CD4-positive, alpha-beta T cell (primary cell): Measurements from ENCODE around the gene DCAF8. TPM values are rescaled to one million over a fixed set of nuclear protein-coding genes. Genes with fewer than 3 reads are reported as not detected.

Source experiments
- ATAC-seq: fragments of 200-7000 bp; cut with Tn5 transposase; one replicate; pipeline ENCODE4 v1.10.0; 2022; ENCODE audit warnings: mild to moderate bottlenecking; ENCODE audit not compliant: poor library complexity
- CTCF ChIA-PET: fragments of 350-600 bp; sonication (Branson Sonifier 250); formaldehyde crosslinking; loops from one replicate; lab custom pipeline; 2021; ENCODE audit warnings: antibody characterized with exemption, inconsistent platforms; lab: Charles Lee
- POLR2A ChIA-PET: fragments of 350-600 bp; sonication (Branson Sonifier 250); formaldehyde crosslinking; loops from one replicate; lab custom pipeline; 2021; ENCODE audit warnings: antibody characterized with exemption, inconsistent platforms; lab: Charles Lee
- DNase-seq, 14 experiments: peaks; one replicate each; pipeline ENCODE4 v3.0.0-alpha.2; 2013 to 2020; ENCODE audit warnings: mixed read lengths in 2 of 14
- H3K27ac ChIP-seq, 2 donors: one replicate each; pipeline versions ENCODE4 v1.5.1 to v1.7.0; 2013; ENCODE audit warnings: low read length in 2 of 2, low read depth in 1 of 2, mild to moderate bottlenecking in 1 of 2
- H3K27me3 ChIP-seq, 2 experiments: 1 replicate in 1 of 2; 2 replicates in 1 of 2; pipeline versions ENCODE4 v1.6.1 to v1.7.0; 2013; ENCODE audit warnings: low read length in 2 of 2, control low read depth in 1 of 2, mild to moderate bottlenecking in 1 of 2, moderate library complexity in 1 of 2; ENCODE audit not compliant: insufficient read depth in 2 of 2, control insufficient read depth in 1 of 2
- H3K36me3 ChIP-seq: one replicate; pipeline ENCODE4 v1.6.1; 2013; ENCODE audit warnings: low read length, control low read depth; ENCODE audit not compliant: insufficient read depth
- H3K4me1 ChIP-seq: one replicate; pipeline ENCODE4 v1.6.1; 2013; ENCODE audit warnings: low read length, control low read depth; ENCODE audit not compliant: insufficient read depth
- H3K4me3 ChIP-seq: one replicate; pipeline ENCODE4 v1.5.1; 2013; ENCODE audit warnings: mild to moderate bottlenecking, low read length, moderate library complexity
- H3K9me3 ChIP-seq, 2 experiments: 1 replicate in 1 of 2; 2 replicates in 1 of 2; pipeline versions ENCODE4 v1.6.1 to v1.7.0; 2013; ENCODE audit warnings: low read length in 2 of 2, mild to moderate bottlenecking in 2 of 2, control low read depth in 1 of 2, moderate library complexity in 1 of 2; ENCODE audit not compliant: control insufficient read depth in 1 of 2, insufficient read depth in 1 of 2
- H3K27ac Mint-ChIP-seq: one replicate; pipeline ENCODE4 v1.8.0; 2020; ENCODE audit warnings: mixed read lengths
- H3K27me3 Mint-ChIP-seq: one replicate; pipeline ENCODE4 v1.8.0; 2021; ENCODE audit warnings: mixed read lengths
- H3K36me3 Mint-ChIP-seq: one replicate; pipeline ENCODE4 v1.8.0; 2021; ENCODE audit warnings: low read depth, mixed read lengths
- H3K4me1 Mint-ChIP-seq: one replicate; pipeline ENCODE4 v1.8.0; 2021; ENCODE audit warnings: low read depth, mixed read lengths
- H3K4me3 Mint-ChIP-seq: one replicate; pipeline ENCODE4 v1.8.0; 2020; ENCODE audit warnings: mild to moderate bottlenecking, mixed read lengths
- H3K9me3 Mint-ChIP-seq: one replicate; pipeline ENCODE4 v1.8.0; 2020; ENCODE audit warnings: mixed read lengths
- intact Hi-C, 2 experiments: fragments of 100-400 bp; cut with DNase I in 1 of 2; cut with micrococcal nuclease in 1 of 2; formaldehyde crosslinking; loops; one replicate each; pipeline versions ENCODE4 v1.15.1 to v1.9.0; 2023 to 2025; cut with DNase I, micrococcal nuclease
- total RNA-seq, 174 experiments: library from RNA in 2 of 174; stranded (reverse) in 2 of 174; gene quantifications; one replicate each; pipeline ENCODE4 v1.2.3 and lab custom pipeline; 2021 to 2026
- TF ChIP-seq, protein P1 (sequence below): fragments of 200-600 bp; IDR thresholded peaks from one replicate; pipeline ENCODE4 v1.8.0; 2022; ENCODE audit warnings: antibody characterized with exemption, mild to moderate bottlenecking

DCAF8 gene
- total RNA-seq, 2 experiments from 2014 or later: 151 to 154 TPM

DNA sequence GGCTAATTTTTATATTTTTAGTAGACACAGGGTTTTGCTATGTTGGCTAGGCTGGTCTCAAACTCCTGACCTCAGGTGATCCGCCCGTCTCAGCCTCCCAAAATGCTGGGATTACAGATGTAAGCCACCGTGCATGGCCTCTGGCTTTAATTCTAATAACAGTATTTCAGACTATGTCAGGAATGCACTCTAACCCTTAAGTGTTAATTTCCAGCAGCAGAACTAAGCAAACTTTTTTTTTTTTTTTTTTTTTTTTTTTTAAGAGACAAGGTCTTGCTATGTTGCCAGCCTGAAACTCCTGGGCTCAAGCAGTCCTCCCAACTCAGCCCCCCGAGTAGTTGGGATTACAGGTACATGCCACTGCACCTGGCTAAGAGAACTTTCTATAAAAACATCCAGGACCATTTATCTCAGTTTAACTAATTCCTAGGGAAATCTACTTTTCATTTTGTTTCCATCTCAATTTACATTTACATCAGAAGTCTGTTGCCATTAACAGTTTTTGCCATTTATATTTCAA is 6.5 kb downstream of the DCAF8 start:
- Mint-ChIP-seq H3K36me3 (peaks cover 50% of the 10 kb centered on the region), H3K4me1 (peaks cover 58% of the 10 kb centered on the region), H3K27ac (peak overlapping the region; percentile 75), H3K4me3 (no peak overlapping the region), H3K27me3 (no peaks in the 10 kb centered on the region), H3K9me3 (no peaks in the 10 kb centered on the region)
- TF ChIP-seq, protein P1, sequence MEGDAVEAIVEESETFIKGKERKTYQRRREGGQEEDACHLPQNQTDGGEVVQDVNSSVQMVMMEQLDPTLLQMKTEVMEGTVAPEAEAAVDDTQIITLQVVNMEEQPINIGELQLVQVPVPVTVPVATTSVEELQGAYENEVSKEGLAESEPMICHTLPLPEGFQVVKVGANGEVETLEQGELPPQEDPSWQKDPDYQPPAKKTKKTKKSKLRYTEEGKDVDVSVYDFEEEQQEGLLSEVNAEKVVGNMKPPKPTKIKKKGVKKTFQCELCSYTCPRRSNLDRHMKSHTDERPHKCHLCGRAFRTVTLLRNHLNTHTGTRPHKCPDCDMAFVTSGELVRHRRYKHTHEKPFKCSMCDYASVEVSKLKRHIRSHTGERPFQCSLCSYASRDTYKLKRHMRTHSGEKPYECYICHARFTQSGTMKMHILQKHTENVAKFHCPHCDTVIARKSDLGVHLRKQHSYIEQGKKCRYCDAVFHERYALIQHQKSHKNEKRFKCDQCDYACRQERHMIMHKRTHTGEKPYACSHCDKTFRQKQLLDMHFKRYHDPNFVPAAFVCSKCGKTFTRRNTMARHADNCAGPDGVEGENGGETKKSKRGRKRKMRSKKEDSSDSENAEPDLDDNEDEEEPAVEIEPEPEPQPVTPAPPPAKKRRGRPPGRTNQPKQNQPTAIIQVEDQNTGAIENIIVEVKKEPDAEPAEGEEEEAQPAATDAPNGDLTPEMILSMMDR: no peak
- intact Hi-C loops: no loop called here
- Histone ChIP-seq H3K36me3 (peaks cover 5% of the 10 kb centered on the region), H3K9me3 (no peaks in the 10 kb centered on the region), H3K4me1 (peaks cover 20% of the 10 kb centered on the region), H3K27me3 (no peaks in the 10 kb centered on the region), H3K4me3 (no peak overlapping the region), H3K27ac (peak overlapping the region in 1 of 2 donors; percentile 7)
- ATAC-seq: no peak
- DNase-seq: no peak
- POLR2A ChIA-PET: no interaction called here
- CTCF ChIA-PET: interaction anchor here (0.6 kb wide), 2 partner anchors 734 to 841 kb away, joined by 3 to 7 read pairs; no protein-coding TSS in a partner anchor

DNA sequence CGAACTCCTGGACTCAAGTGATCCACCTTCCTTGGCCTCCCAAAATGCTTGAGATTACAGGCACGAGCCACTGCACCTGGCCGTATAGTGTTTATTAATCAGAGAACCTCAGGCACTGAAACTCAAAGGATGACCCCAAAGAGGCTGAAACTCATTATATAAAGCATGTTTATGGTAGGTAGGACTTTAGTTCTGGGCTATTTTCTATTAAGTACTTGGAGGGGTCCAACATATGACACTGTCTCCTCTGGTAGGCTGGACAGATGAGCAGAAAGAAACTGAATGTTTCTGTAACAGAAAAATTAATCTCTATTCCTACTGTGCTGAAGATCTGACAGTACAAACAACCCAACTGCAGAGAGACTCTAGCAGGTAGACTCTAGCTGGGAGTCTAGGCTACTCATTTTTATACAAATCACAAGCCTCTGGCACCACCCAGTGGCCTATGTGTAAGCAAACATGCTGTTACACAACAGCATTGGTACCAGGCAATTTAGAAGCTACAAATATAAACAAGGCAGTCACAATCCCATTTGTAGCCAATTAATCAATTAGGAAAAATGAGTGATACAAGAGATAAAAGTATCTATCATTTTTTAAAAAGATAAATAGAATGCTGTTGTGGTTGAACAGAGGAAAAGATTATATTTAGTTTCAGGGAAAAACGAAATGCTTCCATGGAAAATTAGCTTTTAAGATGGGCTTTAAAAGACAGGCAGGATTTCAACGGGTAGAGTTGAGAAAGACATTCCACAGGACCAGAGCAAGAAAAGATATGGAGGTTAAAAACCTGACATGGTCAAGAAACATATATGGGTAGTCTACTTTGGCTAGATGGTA is 10.4 kb downstream of the DCAF8 start:
- no peak overlapping the region for H3K27ac ChIP-seq

GRCh38 chr1:160251011-160251410 is 11.3 kb downstream of the DCAF8 start:
- peaks cover 26% of the 10 kb centered on the region for H3K4me1 Mint-ChIP-seq
- CTCF ChIA-PET: interaction anchor here (1.3 to 4.5 kb wide), 5 partner anchors 9 to 150 kb away, joined by 5 to 24 read pairs (median 14); no protein-coding TSS in a partner anchor

More for the DNA sequence above, 10.4 kb downstream of the DCAF8 start:
- H3K4me1 ChIP-seq: no peaks in the 10 kb centered on the region
- peaks cover 34% of the 10 kb centered on the region for H3K4me1 Mint-ChIP-seq
- ChIA-PET CTCF (interaction anchor here (0.6 to 4.5 kb wide), 31 partner anchors 9 to 329 kb away, joined by 3 to 24 read pairs (median 5); partner anchors contain the start of genes CASQ1, DCAF8 and PEX19), POLR2A (interaction anchor here (0.7 to 3.0 kb wide), 6 partner anchors 10 to 205 kb away, joined by 3 to 39 read pairs (median 9); partner anchors contain the start of genes DCAF8 and PEX19)
- H3K4me3 ChIP-seq: no peak overlapping the region
- H3K9me3 Mint-ChIP-seq: no peaks in the 10 kb centered on the region
- TF ChIP-seq, protein P1: peak; percentile 76
- peak overlapping the region; percentile 57 for H3K27ac Mint-ChIP-seq
- peaks cover 34% of the 10 kb centered on the region for H3K36me3 Mint-ChIP-seq
- no peaks in the 10 kb centered on the region for H3K27me3 Mint-ChIP-seq
- H3K4me3 Mint-ChIP-seq: no peak overlapping the region
- H3K9me3 ChIP-seq: no peaks in the 10 kb centered on the region
- H3K27me3 ChIP-seq: no peaks in the 10 kb centered on the region
- peaks cover 10% of the 10 kb centered on the region for H3K36me3 ChIP-seq
- peak; percentile 100 for ATAC-seq
- intact Hi-C loops: loop anchor here (1.0 to 5.0 kb wide), 5 partner anchors 35 to 165 kb away; partner anchors contain the start of genes PEA15 (in 1 of the 2) and PEX19 (in 1 of the 2)
- peak; percentile 25 to 82 (median 49) for DNase-seq

More at GRCh38 chr1:160251011-160251410, 11.3 kb downstream of the DCAF8 start:
- H3K9me3 Mint-ChIP-seq: no peaks in the 10 kb centered on the region
- H3K27ac Mint-ChIP-seq: no peak overlapping the region
- peaks cover 4% of the 10 kb centered on the region for H3K4me1 ChIP-seq
- no peak overlapping the region for H3K4me3 Mint-ChIP-seq
- DNase-seq (no peak), ATAC-seq (no peak)
- H3K4me3 ChIP-seq: no peak overlapping the region
- H3K27ac ChIP-seq: no peak overlapping the region
- H3K36me3 ChIP-seq: peaks cover 13% of the 10 kb centered on the region
- H3K27me3 ChIP-seq: no peaks in the 10 kb centered on the region
- H3K36me3 Mint-ChIP-seq: peaks cover 27% of the 10 kb centered on the region
- no peaks in the 10 kb centered on the region for H3K27me3 Mint-ChIP-seq
- TF ChIP-seq, protein P1: no peak
- POLR2A ChIA-PET: interaction anchor here (0.6 to 3.0 kb wide), 3 partner anchors 11 to 914 kb away, joined by 4 to 39 read pairs (median 14); partner anchors contain the start of genes DCAF8 and PEX19
- H3K9me3 ChIP-seq: no peaks in the 10 kb centered on the region
- intact Hi-C loops: loop anchor here in 1 of 2 experiments (5.0 kb wide), 3 partner anchors 36 to 164 kb away; partner anchors contain the start of genes PEA15 and PEX19
